ENCODE data around the gene TELO2.
"Not testable (repeated sequence)": the region's sequence is repeated elsewhere in the genome, so short reads cannot be mapped to it uniquely, and the experiment has no call there.

The TELO2 gene

GRCh38 chr16:1457489-1458245 lies 35.5 kb upstream of the TELO2 start:
- in situ Hi-C loops (cut with MboI; ENCODE audit: low sequenced_read_pairs), result no loop called here

DNA sequence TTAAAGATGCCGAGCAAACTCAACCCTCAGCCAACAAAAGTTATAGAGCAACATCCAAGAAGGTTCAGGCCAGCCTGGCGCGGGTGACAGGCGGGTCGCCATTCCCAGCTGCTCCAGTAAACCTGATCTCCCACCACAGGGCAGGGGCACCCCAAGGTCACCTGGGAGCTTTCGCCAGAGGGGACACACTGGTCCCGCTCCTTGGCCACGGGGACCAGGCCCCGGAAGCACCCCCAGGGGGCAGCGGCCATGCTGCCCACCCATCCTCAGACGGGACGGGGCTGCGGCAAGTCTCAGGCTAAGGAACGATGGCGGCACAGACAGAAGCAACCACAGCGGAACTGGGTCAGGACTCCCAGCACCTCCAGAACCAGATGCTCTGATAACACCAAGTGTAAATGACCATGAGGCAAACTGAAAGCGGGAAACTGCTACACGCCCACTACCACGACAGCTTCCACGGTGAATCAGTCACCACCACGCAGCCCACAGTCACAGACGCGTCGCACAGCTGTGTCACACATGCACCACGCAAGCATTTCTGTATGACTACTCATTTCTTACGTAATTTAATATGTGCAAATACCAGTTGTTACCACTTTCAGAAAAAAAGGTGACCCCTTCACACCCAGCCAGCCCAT lies 34.7 kb upstream of the TELO2 start:
- in situ Hi-C loops (cut with MboI; ENCODE audit: low sequenced_read_pairs), result no loop called here

- in situ Hi-C loops (cut with MboI; ENCODE audit: low sequenced_read_pairs), result no loop called here
These were observed 34.2 kb upstream of the TELO2 start for GRCh38 chr16:1458977-1459341.

GRCh38 chr16:1459967-1460366 lies 33.2 kb upstream of the TELO2 start:
- in situ Hi-C loops (cut with MboI; ENCODE audit: low sequenced_read_pairs), result no loop called here

GRCh38 chr16:1460602-1461138 lies 32.5 kb upstream of the TELO2 start:
- in situ Hi-C loops (cut with MboI; ENCODE audit: low sequenced_read_pairs), result no loop called here

- in situ Hi-C loops (cut with MboI; ENCODE audit: low sequenced_read_pairs), result no loop called here
These were observed 32.0 kb upstream of the TELO2 start for GRCh38 chr16:1461146-1461545.

DNA sequence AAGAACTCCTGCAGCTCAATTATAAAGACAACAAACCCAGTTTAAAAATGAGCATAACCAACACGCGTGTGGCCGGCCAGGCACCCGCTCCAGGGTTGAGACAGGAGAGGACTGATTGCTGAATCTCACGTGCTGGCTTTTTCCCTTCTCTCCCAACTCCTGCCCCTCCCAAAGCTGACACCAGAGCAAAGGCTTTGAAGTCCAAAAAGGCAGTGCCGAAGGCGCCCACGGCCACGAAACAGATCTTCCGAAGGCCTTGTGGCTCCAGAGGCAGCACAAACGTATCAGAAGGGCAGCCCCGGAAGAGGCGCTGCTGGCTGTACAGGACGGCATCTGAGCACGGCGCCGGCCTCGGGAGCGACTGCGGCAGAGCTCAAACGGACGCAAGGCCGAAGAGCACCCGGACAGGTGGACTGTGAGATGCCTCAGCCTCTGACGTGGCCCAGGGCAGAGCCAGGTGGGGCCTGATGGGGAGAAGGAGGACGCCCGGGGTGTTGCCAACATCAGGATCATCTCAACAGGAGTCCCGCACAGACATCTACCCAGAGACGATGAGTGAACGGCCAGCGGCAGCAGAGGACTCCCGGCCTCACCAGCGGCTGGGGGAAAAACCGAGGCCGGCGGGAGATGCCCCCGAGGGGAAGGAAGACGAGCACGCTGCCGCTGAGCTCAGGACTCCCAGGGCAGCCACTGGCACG lies 28.8 kb upstream of the TELO2 start:
- in situ Hi-C loops (cut with MboI; ENCODE audit: low sequenced_read_pairs), result no loop called here

GRCh38 chr16:1464894-1465566 lies 28.1 kb upstream of the TELO2 start:
- in situ Hi-C loops (cut with MboI; ENCODE audit: low sequenced_read_pairs), result no loop called here

- in situ Hi-C loops (cut with MboI; ENCODE audit: low sequenced_read_pairs), result no loop called here
These were observed 27.6 kb upstream of the TELO2 start for GRCh38 chr16:1465567-1465915.

- in situ Hi-C loops (cut with MboI; ENCODE audit: low sequenced_read_pairs), result no loop called here
These were observed 27.1 kb upstream of the TELO2 start for GRCh38 chr16:1466054-1466453.

GRCh38 chr16:1466968-1467521 lies 26.1 kb upstream of the TELO2 start:
- in situ Hi-C loops (cut with MboI; ENCODE audit: low sequenced_read_pairs), result no loop called here

DNA sequence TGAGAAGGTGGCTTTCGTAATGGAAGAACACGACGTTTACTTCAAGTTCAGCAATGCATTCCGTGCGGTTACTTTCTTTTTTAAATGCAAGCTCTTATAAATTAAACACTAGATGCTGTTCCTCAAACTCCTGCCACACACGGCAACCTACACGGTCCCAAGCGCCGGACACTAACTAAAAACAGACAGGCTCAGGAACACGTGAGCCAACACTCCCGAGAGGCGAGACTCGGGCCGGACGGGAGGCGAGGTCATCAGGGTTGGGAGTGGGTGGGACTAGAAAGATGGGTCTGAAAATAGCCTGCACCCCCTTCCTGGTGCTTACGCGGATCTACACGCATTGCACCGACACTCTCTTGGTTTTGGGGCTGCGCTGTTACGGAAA lies 24.7 kb upstream of the TELO2 start:
- in situ Hi-C loops (cut with MboI; ENCODE audit: low sequenced_read_pairs), result no loop called here

GRCh38 chr16:1469141-1469540 lies 24.0 kb upstream of the TELO2 start:
- in situ Hi-C loops (cut with MboI; ENCODE audit: low sequenced_read_pairs), result not testable (repeated sequence)

DNA sequence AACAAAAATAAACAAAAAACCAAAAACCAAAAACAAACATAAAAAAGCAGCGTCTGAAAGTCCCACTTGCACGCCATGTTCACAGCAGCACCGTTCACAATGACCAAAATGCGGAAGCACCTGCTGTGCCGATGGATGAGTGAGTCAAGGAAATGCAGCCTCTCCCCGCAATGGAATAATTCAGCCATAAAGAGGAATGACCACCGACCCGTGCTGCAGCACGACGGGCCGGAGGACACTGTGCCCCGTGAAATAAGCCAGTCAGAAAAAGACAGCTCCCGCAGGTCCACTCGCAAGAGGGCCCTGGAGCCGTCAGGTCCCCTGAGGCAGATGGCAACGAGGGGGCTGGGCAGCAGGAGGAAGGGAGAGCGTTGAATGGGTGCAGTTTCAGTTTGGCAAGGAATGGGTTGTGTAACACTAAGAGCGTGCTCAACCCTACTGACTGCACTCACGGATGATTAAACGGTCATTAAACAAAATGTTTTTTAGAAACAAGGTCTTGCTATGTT lies 23.4 kb upstream of the TELO2 start:
- in situ Hi-C loops (cut with MboI; ENCODE audit: low sequenced_read_pairs), result no loop called here

GRCh38 chr16:1470481-1471251 lies 22.5 kb upstream of the TELO2 start:
- in situ Hi-C loops (cut with MboI; ENCODE audit: low sequenced_read_pairs), result no loop called here

DNA sequence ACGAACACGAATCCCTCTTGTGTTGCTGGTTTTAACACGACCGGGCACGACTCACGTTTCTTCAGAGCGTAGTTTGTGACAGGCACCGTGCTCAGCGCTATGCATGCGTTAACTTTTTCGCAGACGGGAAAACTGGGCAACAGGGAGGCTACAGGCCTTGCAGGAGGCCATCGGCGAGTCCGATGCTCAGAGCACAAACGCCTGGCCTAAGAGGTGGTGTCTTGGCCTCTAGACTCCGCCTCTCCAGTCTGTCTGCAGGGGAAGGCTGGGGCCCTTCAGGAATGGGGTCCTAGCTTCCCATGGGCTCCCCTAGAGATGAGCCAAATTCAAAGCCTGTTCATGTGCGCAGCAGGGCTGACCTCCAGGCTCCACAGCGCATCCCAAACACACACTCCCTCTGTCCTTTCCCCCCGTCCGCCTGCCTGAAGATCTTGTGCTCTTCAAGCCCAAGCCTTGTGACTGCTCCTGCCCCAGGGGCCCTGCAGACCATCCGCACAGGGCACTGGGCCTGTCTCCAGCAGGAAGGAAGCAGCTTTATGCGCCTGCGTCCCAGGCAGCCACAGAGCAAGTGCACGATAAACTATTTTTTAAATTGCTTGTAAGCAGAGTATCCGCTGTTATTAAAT lies 21.5 kb upstream of the TELO2 start:
- in situ Hi-C loops (cut with MboI; ENCODE audit: low sequenced_read_pairs), result no loop called here

GRCh38 chr16:1472974-1473373 lies 20.2 kb upstream of the TELO2 start:
- in situ Hi-C loops (cut with MboI; ENCODE audit: low sequenced_read_pairs), result no loop called here

- in situ Hi-C loops (cut with MboI; ENCODE audit: low sequenced_read_pairs), result no loop called here
These were observed 18.9 kb upstream of the TELO2 start for GRCh38 chr16:1474082-1474795.
